Fibroblast of mammary gland (primary cell): ENCODE data around the gene PICK1.

Source experiments
- DNase-seq: peaks from one replicate; pipeline ENCODE4 v3.0.0-alpha.2; 2010; ENCODE audit warnings: low read depth
- H3K4me3 ChIP-seq: 2 replicates; pipeline ENCODE4 v1.5.1; 2011; ENCODE audit warnings: low read depth, mild to moderate bottlenecking, low read length, moderate library complexity; ENCODE audit not compliant: control insufficient read depth
- CTCF ChIP-seq: conservative IDR thresholded peaks from 2 replicates; pipeline ENCODE4 v1.5.1; 2011; ENCODE audit warnings: low read depth, low read length, inconsistent platforms; ENCODE audit not compliant: control insufficient read depth, insufficient read depth

The PICK1 gene

DNA sequence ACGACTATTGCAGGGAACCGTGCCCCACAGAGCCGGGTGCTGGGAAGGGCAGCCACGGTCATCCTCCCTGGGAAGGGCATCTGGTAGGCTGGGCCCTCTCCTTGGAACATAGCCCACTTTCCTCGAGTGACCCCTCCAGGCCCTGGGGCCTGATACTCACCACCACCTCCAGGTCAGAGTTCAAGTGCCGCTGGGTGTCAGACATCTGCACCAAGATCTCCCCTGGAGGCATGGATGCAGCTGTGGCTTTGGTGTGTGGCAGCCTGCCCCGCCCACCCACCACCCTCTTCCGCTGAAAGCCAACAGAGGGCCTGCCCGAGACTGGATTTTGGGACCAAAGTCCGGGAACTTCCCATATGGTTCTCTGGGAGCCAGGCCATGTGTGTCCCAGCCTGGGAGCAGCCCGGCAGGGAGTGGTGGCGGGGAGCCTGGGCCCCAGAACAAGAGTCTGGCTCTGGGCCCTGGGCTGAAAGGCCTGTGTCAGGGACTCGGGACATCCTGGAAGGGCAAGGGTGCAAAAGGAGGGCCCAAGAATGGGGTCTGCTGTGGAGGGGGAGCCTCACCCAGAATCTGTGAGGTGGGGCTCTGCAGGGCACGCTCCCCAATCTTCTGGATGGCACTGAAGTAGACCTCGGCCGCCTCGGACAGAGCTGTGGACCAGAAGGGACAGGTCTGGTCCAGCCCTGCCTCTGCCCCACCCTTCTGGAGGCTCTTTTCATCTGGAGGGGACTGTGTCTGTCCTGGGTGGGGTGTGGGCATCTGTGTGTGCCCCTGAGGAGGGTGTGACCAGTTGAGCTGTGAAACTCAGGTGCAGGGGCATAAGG lies 50.7 kb downstream of the PICK1 start:
- no peak overlapping the region for H3K4me3 ChIP-seq
- TF ChIP-seq CTCF, result no peak
- no peak for DNase-seq

DNA sequence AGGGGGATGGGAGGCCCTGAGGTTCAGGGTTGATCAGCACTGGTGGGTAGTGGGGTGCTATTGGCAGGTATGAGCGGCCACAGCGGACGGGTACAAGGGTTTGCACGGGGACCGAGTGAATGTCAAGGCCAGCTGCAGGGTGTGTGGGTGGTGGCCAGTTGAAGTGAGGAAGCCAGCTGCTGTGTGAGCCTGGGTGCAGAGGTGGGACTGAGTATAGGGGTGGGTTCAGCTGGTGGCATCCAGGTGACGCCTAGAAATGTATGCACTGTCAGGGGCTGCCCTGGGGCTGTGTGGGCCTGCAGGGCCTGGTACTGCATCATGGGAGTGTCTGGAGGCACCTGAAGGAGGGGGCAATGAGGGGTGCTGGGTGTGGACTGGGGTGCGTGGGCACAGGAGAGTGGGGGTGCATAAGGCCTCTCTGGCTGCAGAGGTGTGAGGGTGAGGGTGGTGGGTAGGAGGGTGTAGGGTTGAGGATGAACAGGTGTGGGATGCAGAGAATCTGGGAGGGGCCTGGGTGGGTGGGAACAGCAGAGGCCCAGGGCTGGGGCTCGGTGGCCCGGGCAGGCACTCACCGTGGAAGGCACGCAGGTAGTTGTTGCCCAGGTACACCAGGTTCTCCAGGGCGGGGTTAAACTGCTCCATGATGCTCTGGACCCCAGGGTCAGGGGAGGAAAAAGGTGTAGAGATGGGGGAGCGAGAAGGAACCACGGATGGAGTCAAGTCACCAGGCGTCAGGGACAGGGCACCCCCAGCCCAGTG lies 51.5 kb downstream of the PICK1 start:
- no peak overlapping the region for H3K4me3 ChIP-seq
- TF ChIP-seq CTCF, result no peak
- no peak for DNase-seq

GRCh38 chr22:38109371-38110001 lies 52.3 kb downstream of the PICK1 start:
- no peak for DNase-seq
- no peak overlapping the region for H3K4me3 ChIP-seq
- TF ChIP-seq CTCF, result no peak

GRCh38 chr22:38110008-38110862 lies 53.0 kb downstream of the PICK1 start, which contains the start of gene BAIAP2L2:
Gene BAIAP2L2, minus strand, starts transcription at chr22:38110684. Its CDS starts 159 bp downstream, at chr22:38110525.
- DNase-seq, result no peak
- no peak for TF ChIP-seq CTCF
- H3K4me3 ChIP-seq, result no peak within 1 kb of the TSS

DNA sequence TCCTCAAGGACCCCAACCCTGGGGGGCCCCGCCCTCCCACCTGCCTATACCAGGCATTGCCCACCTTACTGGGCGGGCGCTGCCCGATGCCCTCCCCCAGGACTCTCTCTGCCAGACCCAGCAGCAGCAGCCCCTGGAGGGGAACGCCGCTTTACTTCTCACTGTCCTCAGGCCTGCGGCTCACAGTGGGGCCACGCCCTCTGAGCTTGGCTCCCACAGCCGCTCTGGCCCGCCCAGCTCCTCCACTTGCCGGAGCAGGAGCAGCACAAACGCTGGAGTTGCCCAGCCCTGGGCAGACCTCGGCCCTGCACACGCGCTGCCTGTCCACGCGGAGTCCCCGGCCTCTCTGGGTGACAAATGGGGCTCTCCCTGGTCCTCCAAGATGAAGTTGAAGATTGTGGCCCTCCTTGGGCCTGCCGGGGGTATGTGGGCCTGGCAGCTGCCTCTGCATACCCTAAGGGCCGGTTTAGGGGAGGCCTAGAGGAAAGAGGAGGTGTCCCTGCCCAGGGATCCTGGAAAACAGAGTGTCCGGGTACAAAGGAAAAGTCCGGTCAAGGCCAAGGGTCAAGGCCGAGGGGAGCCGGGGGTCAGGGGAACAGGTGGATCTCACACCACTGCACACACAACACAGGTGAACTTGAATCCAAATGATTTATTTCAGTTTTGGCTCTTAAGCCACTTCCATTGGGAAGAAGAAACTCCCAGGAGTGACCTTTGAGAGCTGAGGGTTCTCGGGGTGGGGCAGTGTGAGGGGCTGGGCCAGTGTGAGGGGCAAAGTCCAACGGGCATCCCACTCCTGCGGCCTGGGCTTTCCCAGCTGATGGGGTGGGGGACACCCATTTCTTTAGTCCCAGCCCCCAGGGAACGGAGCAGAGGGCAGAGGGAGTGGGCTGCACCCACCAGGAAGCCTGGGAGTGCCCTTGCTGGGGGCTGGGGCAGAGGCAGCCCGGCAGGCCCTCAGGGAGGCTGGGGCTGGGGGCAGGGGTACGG lies 54.0 kb downstream of the PICK1 start:
- no peak overlapping the region for H3K4me3 ChIP-seq
- TF ChIP-seq CTCF, result no peak
- DNase-seq, result no peak
